ENCODE data around the gene LRRC8C. TPM values are rescaled to one million over a fixed set of nuclear protein-coding genes. Genes with fewer than 3 reads are reported as not detected.

Gene LRRC8C
- total RNA-seq, 1 donor from 2014 or later: 2.3 TPM

- Mint-ChIP-seq H3K36me3 (ENCODE audit: low read depth, unreplicated experiment) (peaks cover 2% of the 10 kb centered on the region), H3K27me3 (ENCODE audit: low read depth, unreplicated experiment) (no peaks in the 10 kb centered on the region), H3K4me1 (ENCODE audit: low read depth, unreplicated experiment) (peaks cover 25% of the 10 kb centered on the region), H3K4me3 (ENCODE audit: unreplicated experiment) (no peak overlapping the region), H3K9me3 (ENCODE audit: unreplicated experiment) (peaks cover 3% of the 10 kb centered on the region), H3K27ac (ENCODE audit: unreplicated experiment) (peak overlapping the region; percentile 23)
- no peak overlapping the region for H3K27ac ChIP-seq (ENCODE audit: low read depth, low read length)
- no peak overlapping the region for H2AFZ ChIP-seq (ENCODE audit: low read depth, low read length)
- H3K9me3 ChIP-seq (ENCODE audit: insufficient read depth, low read depth, low read length): no peaks in the 10 kb centered on the region
- FAIRE-seq (no peak), DNase-seq (ENCODE audit: low read depth) (no peak)
- no peak overlapping the region for H3K4me2 ChIP-seq (ENCODE audit: low read length)
- H3K36me3 ChIP-seq (ENCODE audit: insufficient read depth, low read length): peaks cover 15% of the 10 kb centered on the region
- H3K27me3 ChIP-seq (ENCODE audit: insufficient read depth, low read length): no peaks in the 10 kb centered on the region
- H3K79me2 ChIP-seq (ENCODE audit: insufficient read depth, low read length): no peaks in the 10 kb centered on the region
- no peak for TF ChIP-seq EZH2 (IDR thresholded peaks at IDR 0.05; ENCODE audit: insufficient read depth, low read length)
- TF ChIP-seq, protein P1, sequence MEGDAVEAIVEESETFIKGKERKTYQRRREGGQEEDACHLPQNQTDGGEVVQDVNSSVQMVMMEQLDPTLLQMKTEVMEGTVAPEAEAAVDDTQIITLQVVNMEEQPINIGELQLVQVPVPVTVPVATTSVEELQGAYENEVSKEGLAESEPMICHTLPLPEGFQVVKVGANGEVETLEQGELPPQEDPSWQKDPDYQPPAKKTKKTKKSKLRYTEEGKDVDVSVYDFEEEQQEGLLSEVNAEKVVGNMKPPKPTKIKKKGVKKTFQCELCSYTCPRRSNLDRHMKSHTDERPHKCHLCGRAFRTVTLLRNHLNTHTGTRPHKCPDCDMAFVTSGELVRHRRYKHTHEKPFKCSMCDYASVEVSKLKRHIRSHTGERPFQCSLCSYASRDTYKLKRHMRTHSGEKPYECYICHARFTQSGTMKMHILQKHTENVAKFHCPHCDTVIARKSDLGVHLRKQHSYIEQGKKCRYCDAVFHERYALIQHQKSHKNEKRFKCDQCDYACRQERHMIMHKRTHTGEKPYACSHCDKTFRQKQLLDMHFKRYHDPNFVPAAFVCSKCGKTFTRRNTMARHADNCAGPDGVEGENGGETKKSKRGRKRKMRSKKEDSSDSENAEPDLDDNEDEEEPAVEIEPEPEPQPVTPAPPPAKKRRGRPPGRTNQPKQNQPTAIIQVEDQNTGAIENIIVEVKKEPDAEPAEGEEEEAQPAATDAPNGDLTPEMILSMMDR (IDR thresholded peaks at IDR 0.05; ENCODE audit: insufficient read depth, low read depth, low read length): no peak
- H3K9ac ChIP-seq (ENCODE audit: low read length): no peak overlapping the region
- H3K4me3 ChIP-seq (ENCODE audit: insufficient read depth, low read depth, low read length): no peak overlapping the region
- peaks cover 8% of the 10 kb centered on the region for H3K4me1 ChIP-seq (ENCODE audit: insufficient read depth, low read length)
- no peaks in the 10 kb centered on the region for H4K20me1 ChIP-seq (ENCODE audit: insufficient read depth, low read length)
Observed at GRCh38 chr1:89710498-89711139, 77.7 kb downstream of the LRRC8C start.

DNA sequence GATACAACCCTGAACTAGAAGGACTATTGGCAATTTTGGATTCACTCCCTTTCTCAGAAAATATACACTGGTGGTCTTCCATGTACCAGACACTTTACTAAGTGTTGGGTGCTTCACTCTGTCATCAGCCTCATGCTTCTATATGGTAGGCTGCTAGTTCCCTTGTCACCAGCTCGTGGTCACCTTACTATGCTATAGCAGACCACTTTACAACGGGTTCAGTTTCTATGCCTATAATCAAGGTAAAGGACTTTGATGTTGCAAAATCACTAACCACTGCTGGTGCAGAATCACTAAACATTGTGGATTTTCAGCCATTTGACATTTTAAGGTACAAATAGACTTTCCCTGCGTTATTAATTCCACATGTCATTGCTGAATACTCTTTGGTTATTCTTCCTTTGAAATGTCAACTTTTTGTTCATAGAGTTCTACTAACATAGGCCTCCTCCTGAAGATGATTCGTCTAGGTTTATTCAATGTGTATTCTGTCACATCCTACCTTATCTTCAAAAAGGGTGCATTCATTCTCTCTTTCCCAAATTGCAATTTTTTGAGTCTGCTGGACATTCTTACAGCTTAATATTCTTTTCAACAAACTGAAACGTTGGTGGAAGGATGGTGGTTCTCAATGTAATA, 78.3 kb downstream of the LRRC8C start:
- Histone ChIP-seq H3K9ac (ENCODE audit: low read length) (no peak overlapping the region), H3K9me3 (ENCODE audit: insufficient read depth, low read depth, low read length) (no peaks in the 10 kb centered on the region), H3K4me1 (ENCODE audit: insufficient read depth, low read length) (peaks cover 8% of the 10 kb centered on the region), H3K27ac (ENCODE audit: low read depth, low read length) (no peak overlapping the region), H3K79me2 (ENCODE audit: insufficient read depth, low read length) (no peaks in the 10 kb centered on the region), H3K27me3 (ENCODE audit: insufficient read depth, low read length) (no peaks in the 10 kb centered on the region), H3K36me3 (ENCODE audit: insufficient read depth, low read length) (peaks cover 15% of the 10 kb centered on the region), H3K4me3 (ENCODE audit: insufficient read depth, low read depth, low read length) (no peak overlapping the region), H2AFZ (ENCODE audit: low read depth, low read length) (no peak overlapping the region), H3K4me2 (ENCODE audit: low read length) (no peak overlapping the region), H4K20me1 (ENCODE audit: insufficient read depth, low read length) (no peaks in the 10 kb centered on the region)
- H3K4me1 Mint-ChIP-seq (ENCODE audit: low read depth, unreplicated experiment): peaks cover 25% of the 10 kb centered on the region
- DNase-seq (ENCODE audit: low read depth) (no peak), FAIRE-seq (no peak)
- H3K9me3 Mint-ChIP-seq (ENCODE audit: unreplicated experiment): peaks cover 3% of the 10 kb centered on the region
- H3K4me3 Mint-ChIP-seq (ENCODE audit: unreplicated experiment): no peak overlapping the region
- TF ChIP-seq, protein P1 (IDR thresholded peaks at IDR 0.05; ENCODE audit: insufficient read depth, low read depth, low read length): no peak
- no peak for TF ChIP-seq EZH2 (IDR thresholded peaks at IDR 0.05; ENCODE audit: insufficient read depth, low read length)
- H3K27ac Mint-ChIP-seq (ENCODE audit: unreplicated experiment): peak overlapping the region; percentile 23
- peaks cover 2% of the 10 kb centered on the region for H3K36me3 Mint-ChIP-seq (ENCODE audit: low read depth, unreplicated experiment)
- H3K27me3 Mint-ChIP-seq (ENCODE audit: low read depth, unreplicated experiment): no peaks in the 10 kb centered on the region

GRCh38 chr1:89712420-89712819, 79.5 kb downstream of the LRRC8C start:
- FAIRE-seq: no peak
- peaks cover 25% of the 10 kb centered on the region for H3K4me1 Mint-ChIP-seq (ENCODE audit: low read depth, unreplicated experiment)

More at GRCh38 chr1:89712420-89712819, 79.5 kb downstream of the LRRC8C start:
- Histone ChIP-seq H4K20me1 (ENCODE audit: insufficient read depth, low read length) (no peaks in the 10 kb centered on the region), H2AFZ (ENCODE audit: low read depth, low read length) (no peak overlapping the region), H3K27me3 (ENCODE audit: insufficient read depth, low read length) (no peaks in the 10 kb centered on the region), H3K27ac (ENCODE audit: low read depth, low read length) (no peak overlapping the region), H3K9ac (ENCODE audit: low read length) (no peak overlapping the region), H3K9me3 (ENCODE audit: insufficient read depth, low read depth, low read length) (no peaks in the 10 kb centered on the region), H3K4me1 (ENCODE audit: insufficient read depth, low read length) (peaks cover 8% of the 10 kb centered on the region), H3K4me2 (ENCODE audit: low read length) (no peak overlapping the region), H3K36me3 (ENCODE audit: insufficient read depth, low read length) (peaks cover 15% of the 10 kb centered on the region), H3K79me2 (ENCODE audit: insufficient read depth, low read length) (no peaks in the 10 kb centered on the region), H3K4me3 (ENCODE audit: insufficient read depth, low read depth, low read length) (no peak overlapping the region)
- Mint-ChIP-seq H3K36me3 (ENCODE audit: low read depth, unreplicated experiment) (peaks cover 2% of the 10 kb centered on the region), H3K27me3 (ENCODE audit: low read depth, unreplicated experiment) (no peaks in the 10 kb centered on the region), H3K27ac (ENCODE audit: unreplicated experiment) (no peak overlapping the region), H3K4me3 (ENCODE audit: unreplicated experiment) (no peak overlapping the region), H3K9me3 (ENCODE audit: unreplicated experiment) (peaks cover 3% of the 10 kb centered on the region)
- DNase-seq (ENCODE audit: low read depth): no peak
- TF ChIP-seq, protein P1 (IDR thresholded peaks at IDR 0.05; ENCODE audit: insufficient read depth, low read depth, low read length): no peak
- TF ChIP-seq EZH2 (IDR thresholded peaks at IDR 0.05; ENCODE audit: insufficient read depth, low read length): no peak

All from astrocyte (in vitro differentiated cells and primary cell).